HEK293 (cell line): ENCODE results near the gene GNB5.

Experiments used
- CTCF ChIA-PET: fragments of 350-600 bp; formaldehyde crosslinking; extraction: SDS; loops from one replicate; lab custom pipeline; 2021; ENCODE audit warnings: antibody characterized with exemption; lab: Yijun Ruan, JAX
- POLR2A ChIA-PET: fragments of 300-600 bp; formaldehyde crosslinking; extraction: SDS; loops from one replicate; lab custom pipeline; 2020; ENCODE audit warnings: antibody characterized with exemption, inconsistent platforms; lab: Yijun Ruan, JAX
- H3K27ac ChIP-seq: fragments of 200-500 bp; sonication (Bioruptor generic); 2 replicates; pipeline ENCODE4 v1.5.1; 2014; ENCODE audit warnings: low read depth, low read length, control low read depth, inconsistent platforms; ENCODE audit errors: extremely low read depth
- H3K36me3 ChIP-seq, 2 experiments: fragments of 200-500 bp in 1 of 2; sonication (Bioruptor generic) in 1 of 2; 1 replicate in 1 of 2; 2 replicates in 1 of 2; pipeline ENCODE4 v1.5.1; 2014 to 2017; ENCODE audit warnings: inconsistent platforms in 2 of 2, low read length in 2 of 2; ENCODE audit not compliant: control insufficient read depth in 2 of 2, insufficient read depth in 1 of 2
- H3K4me1 ChIP-seq: fragments of 200-500 bp; sonication (Bioruptor generic); 2 replicates; pipeline ENCODE4 v1.5.1; 2014; ENCODE audit warnings: mild to moderate bottlenecking, low read length, inconsistent platforms; ENCODE audit not compliant: control insufficient read depth, insufficient read depth
- H3K4me3 ChIP-seq: 2 replicates; pipeline ENCODE4 v1.5.1; 2011; ENCODE audit warnings: low read depth, mild to moderate bottlenecking, control low read depth, low read length, moderate library complexity
- H3K9me3 ChIP-seq: fragments of 200-500 bp; sonication (Bioruptor generic); 2 replicates; pipeline ENCODE4 v1.5.1; 2014; ENCODE audit warnings: low read depth, low read length, inconsistent platforms; ENCODE audit not compliant: control insufficient read depth, insufficient read depth
- EGR2 ChIP-seq: fragments of 450-650 bp; formaldehyde crosslinking; IDR thresholded peaks from 2 replicates; pipeline ENCODE4 v1.5.1; 2016; ENCODE audit warnings: low read depth, missing biosample characterization, missing genetic modification characterization
- IKZF3 ChIP-seq: fragments of 450-650 bp; IDR thresholded peaks from 2 replicates; pipeline ENCODE4 v1.5.0; 2018; ENCODE audit warnings: missing biosample characterization, mild to moderate bottlenecking, missing genetic modification characterization, moderate library complexity
- INSM2 ChIP-seq: fragments of 450-650 bp; formaldehyde crosslinking; IDR thresholded peaks from 2 replicates; pipeline ENCODE4 v1.5.1; 2016; ENCODE audit warnings: missing biosample characterization, missing genetic modification characterization
- KLF10 ChIP-seq: fragments of 450-650 bp; IDR thresholded peaks from 2 replicates; pipeline ENCODE4 v1.5.1; 2018; ENCODE audit warnings: missing biosample characterization, mild to moderate bottlenecking, missing genetic modification characterization
- KLF8 ChIP-seq: fragments of 450-650 bp; formaldehyde crosslinking; IDR thresholded peaks from 2 replicates; pipeline ENCODE4 v1.5.1; 2016; ENCODE audit warnings: missing biosample characterization, missing genetic modification characterization
- OSR2 ChIP-seq: fragments of 450-650 bp; formaldehyde crosslinking; IDR thresholded peaks from 2 replicates; pipeline ENCODE4 v1.5.1; 2016; ENCODE audit warnings: missing biosample characterization, missing genetic modification characterization
- RBAK ChIP-seq: fragments of 450-650 bp; formaldehyde crosslinking; IDR thresholded peaks from 2 replicates; pipeline ENCODE4 v1.5.1; 2016; ENCODE audit warnings: missing biosample characterization, missing genetic modification characterization
- REPIN1 ChIP-seq: fragments of 450-650 bp; formaldehyde crosslinking; IDR thresholded peaks from 2 replicates; pipeline ENCODE4 v1.5.1; 2017; ENCODE audit warnings: missing biosample characterization, missing genetic modification characterization, low read depth
- SETDB1 ChIP-seq: IDR thresholded peaks from one replicate; pipeline ENCODE4 v1.6.1; 2017; ENCODE audit warnings: mild to moderate bottlenecking, low read length, moderate library complexity, mixed read lengths; ENCODE audit not compliant: insufficient read length
- SP2 ChIP-seq: fragments of 450-650 bp; formaldehyde crosslinking; IDR thresholded peaks from 2 replicates; pipeline ENCODE4 v1.5.1; 2016; ENCODE audit warnings: missing biosample characterization, missing genetic modification characterization
- ZBTB21 ChIP-seq: fragments of 450-650 bp; formaldehyde crosslinking; IDR thresholded peaks from 2 replicates; pipeline ENCODE4 v1.5.1; 2017; ENCODE audit warnings: missing biosample characterization, missing genetic modification characterization
- ZBTB8A ChIP-seq: fragments of 450-650 bp; formaldehyde crosslinking; IDR thresholded peaks from 2 replicates; pipeline ENCODE4 v1.5.1; 2016; ENCODE audit warnings: missing biosample characterization, missing genetic modification characterization
- ZFP37 ChIP-seq: fragments of 450-650 bp; formaldehyde crosslinking; IDR thresholded peaks from 2 replicates; pipeline ENCODE4 v1.5.1; 2016; ENCODE audit warnings: missing biosample characterization, missing genetic modification characterization
- ZNF10 ChIP-seq: fragments of 450-650 bp; formaldehyde crosslinking; IDR thresholded peaks from 2 replicates; pipeline ENCODE4 v1.5.1; 2017; ENCODE audit warnings: missing biosample characterization, missing genetic modification characterization
- ZNF24 ChIP-seq: fragments of 450-650 bp; formaldehyde crosslinking; IDR thresholded peaks from 2 replicates; pipeline ENCODE4 v1.5.1; 2016; ENCODE audit warnings: missing biosample characterization, missing genetic modification characterization
- ZNF335 ChIP-seq: fragments of 450-650 bp; formaldehyde crosslinking; conservative IDR thresholded peaks from 2 replicates; pipeline ENCODE4 v1.5.1; 2016; ENCODE audit warnings: missing biosample characterization, missing genetic modification characterization
- ZNF341 ChIP-seq: fragments of 450-650 bp; formaldehyde crosslinking; IDR thresholded peaks from 2 replicates; pipeline ENCODE4; 2016; ENCODE audit warnings: low read depth, missing biosample characterization, missing genetic modification characterization
- ZNF350 ChIP-seq: fragments of 450-650 bp; formaldehyde crosslinking; IDR thresholded peaks from 2 replicates; pipeline ENCODE4 v1.5.0; 2017; ENCODE audit warnings: missing biosample characterization, mild to moderate bottlenecking, missing genetic modification characterization
- ZNF366 ChIP-seq: fragments of 450-650 bp; formaldehyde crosslinking; conservative IDR thresholded peaks from 2 replicates; pipeline ENCODE4 v1.5.1; 2016; ENCODE audit warnings: missing biosample characterization, missing genetic modification characterization
- ZNF580 ChIP-seq: fragments of 450-650 bp; formaldehyde crosslinking; IDR thresholded peaks from 2 replicates; pipeline ENCODE4 v1.5.1; 2016; ENCODE audit warnings: missing biosample characterization, missing genetic modification characterization
- ZNF621 ChIP-seq: fragments of 450-650 bp; formaldehyde crosslinking; IDR thresholded peaks from 2 replicates; pipeline ENCODE4 v1.5.1; 2017; ENCODE audit warnings: missing biosample characterization, missing genetic modification characterization
- ZSCAN5A ChIP-seq: fragments of 450-650 bp; formaldehyde crosslinking; IDR thresholded peaks from 2 replicates; pipeline ENCODE4 v1.5.1; 2016; ENCODE audit warnings: missing biosample characterization, missing genetic modification characterization
- TF ChIP-seq, protein P1 (sequence below): fragments of 450-650 bp; formaldehyde crosslinking; IDR thresholded peaks from 2 replicates; pipeline ENCODE4 v1.5.1; 2016; ENCODE audit warnings: missing biosample characterization, missing genetic modification characterization
- TF ChIP-seq, protein P2 (sequence below): fragments of 450-650 bp; formaldehyde crosslinking; IDR thresholded peaks from 2 replicates; pipeline ENCODE4 v1.5.1; 2016; ENCODE audit warnings: missing biosample characterization, missing genetic modification characterization
- TF ChIP-seq, protein P3 (sequence below): fragments of 450-650 bp; formaldehyde crosslinking; IDR thresholded peaks from 2 replicates; pipeline ENCODE4 v1.5.1; 2016; ENCODE audit warnings: missing biosample characterization, missing genetic modification characterization

Gene GNB5

GRCh38 chr15:52137432-52138357 is 53.5 kb downstream of the GNB5 start:
- CTCF ChIA-PET, result interaction anchor here (0.6 kb wide), 2 partner anchors 33 to 153 kb away, joined by 4 read pairs; no protein-coding TSS in a partner anchor
- Histone ChIP-seq H3K36me3 (peaks cover 0 to 14% of the 10 kb centered on the region in 2 experiments; a peak in 1 of 3 replicates), H3K27ac (no peak overlapping the region)

DNA sequence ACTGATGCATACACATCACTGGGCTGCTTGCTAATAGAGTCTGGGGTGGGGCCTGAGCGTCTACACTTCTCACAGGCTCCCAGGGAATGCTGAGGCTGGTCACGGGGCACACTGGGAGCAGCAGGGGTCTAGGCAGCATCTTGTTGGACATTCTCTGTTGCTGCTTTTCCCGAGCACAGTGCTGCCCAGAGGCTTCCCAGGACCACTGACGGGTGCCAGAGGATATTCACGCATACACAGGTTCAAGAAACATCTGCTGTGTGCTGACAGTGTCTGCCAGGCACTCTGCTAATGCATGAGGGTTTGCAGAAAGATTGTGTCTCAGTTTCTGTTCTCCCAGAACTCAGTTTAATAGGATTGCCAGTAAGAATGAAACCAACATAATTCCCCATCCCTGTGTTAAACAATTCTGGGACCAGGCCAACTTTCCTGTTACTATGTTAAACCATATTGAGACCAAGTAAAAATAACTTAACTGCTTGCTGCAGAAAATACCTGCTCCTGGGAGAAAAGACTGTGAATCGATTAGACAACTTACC is 54.7 kb downstream of the GNB5 start:
- no peaks in the 10 kb centered on the region for H3K4me1 ChIP-seq
- no peaks in the 10 kb centered on the region for H3K9me3 ChIP-seq
- H3K36me3 ChIP-seq, result peaks cover 3 to 17% of the 10 kb centered on the region in 2 experiments; a peak in 2 of 3 replicates
- POLR2A ChIA-PET, result no interaction called here
- H3K4me3 ChIP-seq, result no peak overlapping the region
- no peak overlapping the region for H3K27ac ChIP-seq
- CTCF ChIA-PET, result no interaction called here
- TF ChIP-seq, protein P1, sequence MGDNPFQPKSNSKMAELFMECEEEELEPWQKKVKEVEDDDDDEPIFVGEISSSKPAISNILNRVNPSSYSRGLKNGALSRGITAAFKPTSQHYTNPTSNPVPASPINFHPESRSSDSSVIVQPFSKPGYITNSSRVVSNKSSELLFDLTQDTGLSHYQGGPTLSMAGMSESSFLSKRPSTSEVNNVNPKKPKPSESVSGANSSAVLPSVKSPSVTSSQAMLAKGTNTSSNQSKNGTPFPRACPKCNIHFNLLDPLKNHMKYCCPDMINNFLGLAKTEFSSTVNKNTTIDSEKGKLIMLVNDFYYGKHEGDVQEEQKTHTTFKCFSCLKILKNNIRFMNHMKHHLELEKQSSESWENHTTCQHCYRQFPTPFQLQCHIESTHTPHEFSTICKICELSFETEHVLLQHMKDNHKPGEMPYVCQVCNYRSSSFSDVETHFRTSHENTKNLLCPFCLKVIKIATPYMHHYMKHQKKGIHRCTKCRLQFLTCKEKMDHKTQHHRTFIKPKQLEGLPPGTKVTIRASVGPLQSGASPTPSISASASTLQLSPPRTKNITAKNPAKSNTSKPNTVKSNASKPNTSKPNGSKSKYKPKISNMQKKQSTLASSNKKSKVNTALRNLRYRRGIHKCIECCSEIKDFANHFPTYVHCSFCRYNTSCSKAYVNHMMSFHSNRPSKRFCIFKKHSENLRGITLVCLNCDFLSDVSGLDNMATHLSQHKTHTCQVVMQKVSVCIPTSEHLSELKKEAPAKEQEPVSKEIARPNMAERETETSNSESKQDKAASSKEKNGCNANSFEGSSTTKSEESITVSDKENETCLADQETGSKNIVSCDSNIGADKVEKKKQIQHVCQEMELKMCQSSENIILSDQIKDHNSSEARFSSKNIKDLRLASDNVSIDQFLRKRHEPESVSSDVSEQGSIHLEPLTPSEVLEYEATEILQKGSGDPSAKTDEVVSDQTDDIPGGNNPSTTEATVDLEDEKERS, result no peak
- no peak for TF ChIP-seq ZNF366 (tag by site-specific recombination)
- TF ChIP-seq ZNF341 (tag by site-specific recombination), result no peak
- TF ChIP-seq ZBTB21, result no peak
- no peak for TF ChIP-seq REPIN1 (tag by site-specific recombination)
- TF ChIP-seq SETDB1, result no peak
- TF ChIP-seq KLF8 (tag by site-specific recombination), result no peak

More at GRCh38 chr15:52137432-52138357, 53.5 kb downstream of the GNB5 start:
- Histone ChIP-seq H3K4me3 (no peak overlapping the region), H3K9me3 (no peaks in the 10 kb centered on the region), H3K4me1 (no peaks in the 10 kb centered on the region)
- POLR2A ChIA-PET, result interaction anchor here (0.6 kb wide), 1 partner anchor 14 kb away, joined by 5 read pairs; no protein-coding TSS in a partner anchor
- TF ChIP-seq ZNF341 (tag by site-specific recombination) (no peak), ZSCAN5A (tag by site-specific recombination) (no peak), ZNF335 (tag by site-specific recombination) (no peak), IKZF3 (tag by site-specific recombination) (no peak), ZBTB8A (tag by site-specific recombination) (no peak), INSM2 (tag by site-specific recombination) (no peak), SP2 (tag by site-specific recombination) (no peak), ZFP37 (no peak), ZNF580 (no peak), RBAK (tag by site-specific recombination) (no peak), EGR2 (tag by site-specific recombination) (no peak), KLF10 (tag by site-specific recombination) (no peak), ZNF350 (no peak), ZNF10 (tag by site-specific recombination) (no peak), ZNF24 (tag by site-specific recombination) (no peak), ZNF621 (no peak), OSR2 (tag by site-specific recombination) (no peak)
- TF ChIP-seq, protein P2, sequence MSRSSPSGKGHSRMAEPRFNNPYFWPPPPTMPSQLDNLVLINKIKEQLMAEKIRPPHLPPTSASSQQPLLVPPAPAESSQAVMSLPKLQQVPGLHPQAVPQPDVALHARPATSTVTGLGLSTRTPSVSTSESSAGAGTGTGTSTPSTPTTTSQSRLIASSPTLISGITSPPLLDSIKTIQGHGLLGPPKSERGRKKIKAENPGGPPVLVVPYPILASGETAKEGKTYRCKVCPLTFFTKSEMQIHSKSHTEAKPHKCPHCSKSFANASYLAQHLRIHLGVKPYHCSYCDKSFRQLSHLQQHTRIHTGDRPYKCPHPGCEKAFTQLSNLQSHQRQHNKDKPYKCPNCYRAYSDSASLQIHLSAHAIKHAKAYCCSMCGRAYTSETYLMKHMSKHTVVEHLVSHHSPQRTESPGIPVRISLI (tag by site-specific recombination), result no peak
- TF ChIP-seq, protein P3, sequence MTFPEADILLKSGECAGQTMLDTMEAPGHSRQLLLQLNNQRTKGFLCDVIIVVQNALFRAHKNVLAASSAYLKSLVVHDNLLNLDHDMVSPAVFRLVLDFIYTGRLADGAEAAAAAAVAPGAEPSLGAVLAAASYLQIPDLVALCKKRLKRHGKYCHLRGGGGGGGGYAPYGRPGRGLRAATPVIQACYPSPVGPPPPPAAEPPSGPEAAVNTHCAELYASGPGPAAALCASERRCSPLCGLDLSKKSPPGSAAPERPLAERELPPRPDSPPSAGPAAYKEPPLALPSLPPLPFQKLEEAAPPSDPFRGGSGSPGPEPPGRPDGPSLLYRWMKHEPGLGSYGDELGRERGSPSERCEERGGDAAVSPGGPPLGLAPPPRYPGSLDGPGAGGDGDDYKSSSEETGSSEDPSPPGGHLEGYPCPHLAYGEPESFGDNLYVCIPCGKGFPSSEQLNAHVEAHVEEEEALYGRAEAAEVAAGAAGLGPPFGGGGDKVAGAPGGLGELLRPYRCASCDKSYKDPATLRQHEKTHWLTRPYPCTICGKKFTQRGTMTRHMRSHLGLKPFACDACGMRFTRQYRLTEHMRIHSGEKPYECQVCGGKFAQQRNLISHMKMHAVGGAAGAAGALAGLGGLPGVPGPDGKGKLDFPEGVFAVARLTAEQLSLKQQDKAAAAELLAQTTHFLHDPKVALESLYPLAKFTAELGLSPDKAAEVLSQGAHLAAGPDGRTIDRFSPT (tag by site-specific recombination), result no peak
